Lung (tissue), 12 donors: Measurements from ENCODE around the gene ITGB3BP. TPM values are rescaled to one million over a fixed set of nuclear protein-coding genes. Genes with fewer than 3 reads are reported as not detected.
A peak's percentile ranks its signal among the peaks of the same experiment; 100 is the strongest.

ENCODE experiments used
- ATAC-seq: fragments of 200-7000 bp; cut with Tn5 transposase; one replicate; pipeline ENCODE4 v1.9.1; 2020; ENCODE audit warnings: moderate number of reproducible peaks; ENCODE audit not compliant: insufficient read depth, low FRiP score
- DNase-seq, 3 donors: peaks; one replicate each; pipeline ENCODE4 v3.0.0-alpha.2; 2013 to 2017
- H3K27ac ChIP-seq, 2 donors: one replicate each; pipeline ENCODE4 v1.5.1; 2013; ENCODE audit warnings: mild to moderate bottlenecking in 2 of 2, moderate library complexity in 2 of 2, control low read depth in 1 of 2, inconsistent platforms in 1 of 2, low read depth in 1 of 2, low read length in 1 of 2
- H3K27me3 ChIP-seq, 3 donors: one replicate each; pipeline ENCODE4 v1.5.1; 2013; ENCODE audit warnings: low read length in 2 of 3; ENCODE audit not compliant: control insufficient read depth in 3 of 3, insufficient read depth in 3 of 3
- H3K36me3 ChIP-seq, 4 donors: one replicate each; pipeline ENCODE4 v1.5.1; 2013; ENCODE audit warnings: low read length in 4 of 4, mild to moderate bottlenecking in 1 of 4, moderate library complexity in 1 of 4; ENCODE audit not compliant: control insufficient read depth in 4 of 4, insufficient read depth in 4 of 4
- H3K4me1 ChIP-seq, 5 donors: one replicate each; pipeline ENCODE4 v1.5.1; 2013; ENCODE audit warnings: low read length in 5 of 5, mild to moderate bottlenecking in 2 of 5, moderate library complexity in 1 of 5; ENCODE audit not compliant: control insufficient read depth in 5 of 5, insufficient read depth in 5 of 5
- H3K4me3 ChIP-seq: one replicate; pipeline ENCODE4 v1.5.1; 2013; ENCODE audit warnings: mild to moderate bottlenecking, control low read depth, moderate library complexity
- H3K9ac ChIP-seq, 2 donors: one replicate each; pipeline ENCODE4 v1.5.1; 2013; ENCODE audit warnings: low read length in 2 of 2, control low read depth in 1 of 2; ENCODE audit not compliant: insufficient read depth in 1 of 2
- H3K9me3 ChIP-seq, 4 donors: one replicate each; pipeline ENCODE4 v1.5.1; 2013; ENCODE audit warnings: low read length in 3 of 4, mild to moderate bottlenecking in 1 of 4, moderate library complexity in 1 of 4; ENCODE audit not compliant: control insufficient read depth in 4 of 4, insufficient read depth in 3 of 4
- WGBS, 2 donors: extraction: QIAGEN DNeasy Blood & Tissue Kit; methylation state at CpG; one replicate each; pipeline ENCODE4 v1.1.7; 2013; 5-methylcytosine and 5-hydroxymethylcytosine counted together
- polyA plus RNA-seq, 2 donors: library from polyadenylated mRNA; stranded (reverse); fragments of 200-250 nt; gene quantifications; one replicate each; pipeline ENCODE4 v1.2.1, GENCODE V29; 2013
- total RNA-seq, 2 donors: library from RNA; depleted of rRNA in 1 of 2; stranded (reverse); fragments of >200 nt in 1 of 2; gene quantifications; one replicate each; pipeline ENCODE4 v1.2.1, GENCODE V29; 2014 to 2021
- TF ChIP-seq, protein P1 (sequence below): IDR thresholded peaks from 2 replicates; pipeline ENCODE4 v1.5.1; 2012; ENCODE audit warnings: mild to moderate bottlenecking; ENCODE audit errors: control extremely low read depth, extremely low read depth
- donor health status: control.
- donor health status: control.
- donor health status: Bipolar disorder and iron deficiency.
- donor health status: healthy.
- donor health status: DM: yes; HTN: yes; CAD: no.

ITGB3BP gene
- total and polyA plus RNA-seq, 4 donors = 7.0 to 36.5 (median 24.2) TPM

DNA sequence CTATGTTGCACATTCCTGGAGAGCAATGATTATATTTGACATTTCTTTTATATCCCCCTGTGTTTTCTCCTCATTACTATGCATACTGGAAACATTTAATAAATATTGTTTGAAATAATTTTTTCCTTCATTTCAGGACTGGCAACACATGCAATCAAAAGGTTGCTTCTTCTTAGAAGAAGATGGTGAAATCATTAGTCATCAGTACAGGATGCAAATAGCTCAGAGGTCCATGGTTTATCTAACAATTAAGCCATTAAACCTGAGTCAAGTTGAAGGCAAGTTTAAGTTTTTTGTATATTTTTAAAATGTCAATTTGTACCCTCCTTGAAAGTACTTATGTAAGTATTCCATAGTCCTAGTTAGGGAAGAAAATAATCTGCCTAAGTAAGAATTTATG, 22.8 kb upstream of the ITGB3BP start:
- TF ChIP-seq, protein P1, sequence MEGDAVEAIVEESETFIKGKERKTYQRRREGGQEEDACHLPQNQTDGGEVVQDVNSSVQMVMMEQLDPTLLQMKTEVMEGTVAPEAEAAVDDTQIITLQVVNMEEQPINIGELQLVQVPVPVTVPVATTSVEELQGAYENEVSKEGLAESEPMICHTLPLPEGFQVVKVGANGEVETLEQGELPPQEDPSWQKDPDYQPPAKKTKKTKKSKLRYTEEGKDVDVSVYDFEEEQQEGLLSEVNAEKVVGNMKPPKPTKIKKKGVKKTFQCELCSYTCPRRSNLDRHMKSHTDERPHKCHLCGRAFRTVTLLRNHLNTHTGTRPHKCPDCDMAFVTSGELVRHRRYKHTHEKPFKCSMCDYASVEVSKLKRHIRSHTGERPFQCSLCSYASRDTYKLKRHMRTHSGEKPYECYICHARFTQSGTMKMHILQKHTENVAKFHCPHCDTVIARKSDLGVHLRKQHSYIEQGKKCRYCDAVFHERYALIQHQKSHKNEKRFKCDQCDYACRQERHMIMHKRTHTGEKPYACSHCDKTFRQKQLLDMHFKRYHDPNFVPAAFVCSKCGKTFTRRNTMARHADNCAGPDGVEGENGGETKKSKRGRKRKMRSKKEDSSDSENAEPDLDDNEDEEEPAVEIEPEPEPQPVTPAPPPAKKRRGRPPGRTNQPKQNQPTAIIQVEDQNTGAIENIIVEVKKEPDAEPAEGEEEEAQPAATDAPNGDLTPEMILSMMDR = no peak

DNA sequence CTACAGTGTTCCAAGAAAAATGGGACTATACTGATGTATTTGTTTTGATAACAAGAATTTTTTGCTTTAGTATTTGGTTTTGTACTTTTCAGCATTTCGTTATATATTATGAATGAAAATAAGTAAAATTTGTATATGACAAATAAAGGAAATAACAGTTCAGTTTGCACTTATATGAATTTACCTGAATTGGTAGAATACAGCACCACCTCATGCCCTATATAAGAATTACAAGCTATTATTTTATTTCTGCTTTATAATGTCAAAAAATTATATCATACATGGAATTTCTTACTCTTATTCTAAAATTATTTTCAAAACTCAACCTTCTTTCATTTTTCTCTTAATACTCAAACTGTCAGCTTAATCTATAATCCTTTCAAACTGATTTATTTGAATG, 14.9 kb upstream of the ITGB3BP start:
- no peak overlapping the region for H3K4me3 ChIP-seq
- H3K9ac ChIP-seq = no peak overlapping the region
- 80 to 85% methylated on average over 1 of the region's 1 CpG for WGBS, 2 donors
- H3K4me1 ChIP-seq = no peaks in the 10 kb centered on the region
- ATAC-seq = no peak
- DNase-seq = peak in 2 of 3 donors; percentile 23 to 24
- H3K36me3 ChIP-seq = peaks cover 0 to 13% (median 7%) of the 10 kb centered on the region in 4 donors
- TF ChIP-seq, protein P1 = peak; percentile 1
- peaks cover 0 to 1% (median 0%) of the 10 kb centered on the region in 4 donors for H3K9me3 ChIP-seq
- H3K27ac ChIP-seq = no peak overlapping the region
- H3K27me3 ChIP-seq = no peaks in the 10 kb centered on the region

More for the DNA sequence above, 22.8 kb upstream of the ITGB3BP start:
- DNase-seq (no peak), ATAC-seq (no peak)
- H3K9me3 ChIP-seq = peaks cover 0 to 3% (median 0%) of the 10 kb centered on the region in 4 donors
- no peaks in the 10 kb centered on the region for H3K4me1 ChIP-seq
- peaks cover 0 to 13% (median 4%) of the 10 kb centered on the region in 4 donors for H3K36me3 ChIP-seq
- no peak overlapping the region for H3K4me3 ChIP-seq
- H3K27ac ChIP-seq = no peak overlapping the region
- H3K9ac ChIP-seq = no peak overlapping the region
- no peaks in the 10 kb centered on the region for H3K27me3 ChIP-seq

DNA sequence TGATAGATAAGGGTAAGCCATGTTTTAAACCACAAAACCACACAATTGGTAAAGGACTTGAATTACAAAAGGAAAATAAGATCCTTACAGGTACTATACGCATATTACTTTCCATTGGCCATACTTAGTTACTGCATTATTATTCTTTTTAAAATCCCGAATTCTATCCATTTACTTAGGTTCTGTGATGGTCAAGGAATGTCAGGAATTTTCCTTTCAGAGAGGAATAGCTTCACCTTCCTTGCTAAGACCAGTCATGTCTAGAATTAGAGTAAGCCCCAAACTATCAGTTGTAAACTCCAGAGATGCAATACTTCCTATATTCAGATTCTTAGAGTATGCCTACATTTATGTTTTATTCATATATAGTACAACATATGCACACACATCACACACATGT, 14.0 kb upstream of the ITGB3BP start:
- DNase-seq = no peak
- 94 to 98% methylated on average over 2 of the region's 2 CpGs for WGBS, 2 donors
- Histone ChIP-seq H3K4me3 (no peak overlapping the region), H3K4me1 (no peaks in the 10 kb centered on the region), H3K27ac (no peak overlapping the region), H3K9me3 (no peaks in the 10 kb centered on the region), H3K27me3 (no peaks in the 10 kb centered on the region), H3K36me3 (peaks cover 0 to 13% (median 7%) of the 10 kb centered on the region in 4 donors), H3K9ac (no peak overlapping the region)
- ATAC-seq = no peak
- TF ChIP-seq, protein P1 = no peak

DNA sequence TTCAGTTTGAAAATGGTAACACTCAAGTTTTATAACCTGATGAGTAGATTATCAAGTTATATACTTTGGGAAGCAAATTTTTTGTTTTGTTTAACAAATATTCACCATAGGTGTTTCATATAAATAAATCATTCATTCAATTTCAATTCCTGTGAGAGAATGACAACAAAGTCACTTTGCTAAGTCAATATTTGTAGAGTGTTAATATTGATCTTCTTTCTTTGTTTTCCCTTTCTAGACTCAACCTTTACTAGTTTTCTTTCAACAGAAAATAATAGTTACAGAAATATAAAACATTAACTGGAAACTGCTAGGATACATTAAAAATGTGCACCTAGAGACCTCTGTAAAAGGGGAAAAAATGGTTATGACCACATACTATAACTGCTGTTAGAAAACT, 11.4 kb upstream of the ITGB3BP start:
- no peaks in the 10 kb centered on the region for H3K9me3 ChIP-seq
- H3K36me3 ChIP-seq = peaks cover 0 to 16% (median 8%) of the 10 kb centered on the region in 4 donors
- H3K4me3 ChIP-seq = no peak overlapping the region
- H3K27ac ChIP-seq = no peak overlapping the region
- no peak overlapping the region for H3K9ac ChIP-seq
- TF ChIP-seq, protein P1 = no peak
- ATAC-seq (no peak), DNase-seq (no peak)
- H3K4me1 ChIP-seq = no peaks in the 10 kb centered on the region
- H3K27me3 ChIP-seq = no peaks in the 10 kb centered on the region
